ENCODE results near the gene DLG1. TPM values are rescaled to one million over a fixed set of nuclear protein-coding genes. Genes with fewer than 3 reads are reported as not detected.
A peak's percentile ranks its signal among the peaks of the same experiment; 100 is the strongest.

The DLG1 gene
- total RNA-seq, 4 donors from 2014 or later: 103 to 150 (median 122) TPM

DNA sequence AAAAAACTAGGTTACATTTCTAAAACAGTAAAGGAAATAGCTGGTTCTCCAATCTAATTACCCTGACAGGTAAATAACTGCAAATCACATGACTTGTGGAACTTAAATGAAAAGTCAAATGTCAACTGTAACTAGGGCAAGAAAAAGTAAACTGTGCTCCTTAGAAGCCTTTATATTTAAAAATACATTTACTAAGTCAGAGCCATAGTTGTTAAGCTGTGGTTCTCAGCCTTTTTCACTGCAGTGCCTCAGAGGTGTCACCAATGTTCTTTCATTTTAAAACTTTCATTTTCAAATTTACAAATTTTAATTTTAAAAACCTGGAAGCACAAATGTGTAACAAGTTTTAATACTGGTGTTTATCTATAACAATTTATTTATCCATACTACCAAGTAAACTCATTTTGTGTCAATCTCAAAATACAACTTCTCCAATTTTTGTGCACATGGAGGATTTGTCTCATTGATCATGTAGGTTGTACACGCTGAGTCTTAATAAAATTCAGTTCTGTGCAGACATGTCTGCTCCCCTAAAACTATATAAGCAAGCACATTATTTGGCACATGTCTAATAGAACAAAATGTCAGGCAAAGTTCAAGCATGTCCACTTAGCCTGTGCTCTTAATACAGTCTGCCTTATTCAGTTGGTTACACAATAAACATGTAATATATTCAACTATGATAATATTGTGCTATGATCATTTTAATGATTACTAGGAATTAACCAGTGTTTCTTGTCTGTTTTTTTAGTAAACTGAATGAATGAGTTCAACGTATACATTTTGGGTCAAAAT lies 70.4 kb downstream of the DLG1 start:
- Histone ChIP-seq H3K9me3 (no peaks in the 10 kb centered on the region), H3K27me3 (no peaks in the 10 kb centered on the region), H3K4me1 (peaks cover 0 to 22% (median 8%) of the 10 kb centered on the region in 3 donors), H3K4me3 (no peak overlapping the region), H3K36me3 (peaks cover 0 to 7% (median 0%) of the 10 kb centered on the region in 3 donors), H3K27ac (no peak overlapping the region)
- no peak for DNase-seq
- WGBS, 2 donors: 39 to 40% methylated on average over 2 of the region's 2 CpGs
- TF ChIP-seq POLR2A (IDR thresholded peaks at IDR 0.05): no peak
- TF ChIP-seq, protein P1, sequence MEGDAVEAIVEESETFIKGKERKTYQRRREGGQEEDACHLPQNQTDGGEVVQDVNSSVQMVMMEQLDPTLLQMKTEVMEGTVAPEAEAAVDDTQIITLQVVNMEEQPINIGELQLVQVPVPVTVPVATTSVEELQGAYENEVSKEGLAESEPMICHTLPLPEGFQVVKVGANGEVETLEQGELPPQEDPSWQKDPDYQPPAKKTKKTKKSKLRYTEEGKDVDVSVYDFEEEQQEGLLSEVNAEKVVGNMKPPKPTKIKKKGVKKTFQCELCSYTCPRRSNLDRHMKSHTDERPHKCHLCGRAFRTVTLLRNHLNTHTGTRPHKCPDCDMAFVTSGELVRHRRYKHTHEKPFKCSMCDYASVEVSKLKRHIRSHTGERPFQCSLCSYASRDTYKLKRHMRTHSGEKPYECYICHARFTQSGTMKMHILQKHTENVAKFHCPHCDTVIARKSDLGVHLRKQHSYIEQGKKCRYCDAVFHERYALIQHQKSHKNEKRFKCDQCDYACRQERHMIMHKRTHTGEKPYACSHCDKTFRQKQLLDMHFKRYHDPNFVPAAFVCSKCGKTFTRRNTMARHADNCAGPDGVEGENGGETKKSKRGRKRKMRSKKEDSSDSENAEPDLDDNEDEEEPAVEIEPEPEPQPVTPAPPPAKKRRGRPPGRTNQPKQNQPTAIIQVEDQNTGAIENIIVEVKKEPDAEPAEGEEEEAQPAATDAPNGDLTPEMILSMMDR (IDR thresholded peaks at IDR 0.05): no peak
- intact Hi-C loops (cut with DNase I): loop anchor here (10.0 kb wide), 1 partner anchor 277 kb away; no protein-coding TSS in a partner anchor

DNA sequence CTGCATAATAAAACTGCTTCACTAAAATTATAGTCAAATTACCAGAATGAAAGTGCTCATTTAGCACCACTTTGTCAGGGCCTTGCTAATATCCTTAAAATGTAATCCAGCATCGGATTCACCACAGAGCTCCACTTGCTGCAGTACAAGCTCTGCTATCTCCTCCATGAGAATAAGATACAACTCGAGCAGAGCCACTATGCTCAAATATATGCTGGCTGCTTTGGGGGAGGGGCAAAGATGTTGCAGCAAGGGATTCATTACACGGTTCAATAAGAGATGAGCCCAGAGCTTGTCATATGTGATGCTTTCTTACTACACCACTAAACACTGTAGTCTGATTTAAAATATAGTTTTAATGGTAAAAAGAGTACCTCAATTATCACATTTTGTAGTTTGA lies 72.2 kb downstream of the DLG1 start:
- WGBS, 2 donors: 59 to 68% methylated on average over 3 of the region's 3 CpGs
- Histone ChIP-seq H3K4me1 (peaks cover 0 to 40% (median 17%) of the 10 kb centered on the region in 3 donors), H3K27me3 (no peaks in the 10 kb centered on the region), H3K4me3 (no peak overlapping the region), H3K36me3 (peaks cover 0 to 4% (median 0%) of the 10 kb centered on the region in 3 donors), H3K9me3 (no peaks in the 10 kb centered on the region), H3K27ac (no peak overlapping the region)
- no peak for TF ChIP-seq POLR2A (IDR thresholded peaks at IDR 0.05)
- TF ChIP-seq, protein P1 (IDR thresholded peaks at IDR 0.05): no peak
- intact Hi-C loops (cut with DNase I): loop anchor here (10.0 kb wide), 1 partner anchor 279 kb away; no protein-coding TSS in a partner anchor
- no peak for DNase-seq

DNA sequence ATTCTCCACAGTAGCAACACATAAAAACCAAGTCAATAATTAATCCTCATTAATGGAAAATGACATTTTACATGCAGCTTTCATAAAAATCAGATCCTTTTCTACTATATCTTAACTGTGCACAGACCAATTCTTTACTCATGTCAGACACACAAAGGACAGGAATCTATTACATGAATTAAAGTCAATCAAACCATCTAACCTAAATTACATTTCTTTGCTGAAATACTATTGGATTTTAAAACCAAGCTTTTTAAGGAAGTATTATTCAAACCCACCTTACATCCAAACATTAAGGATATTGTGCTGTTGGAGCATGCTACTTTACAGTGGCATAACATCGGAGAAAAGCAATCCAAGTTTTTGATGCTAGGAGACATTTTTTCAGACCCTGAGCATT lies 72.8 kb downstream of the DLG1 start:
- TF ChIP-seq, protein P1 (IDR thresholded peaks at IDR 0.05): no peak
- no peak for TF ChIP-seq POLR2A (IDR thresholded peaks at IDR 0.05)
- Histone ChIP-seq H3K4me1 (peaks cover 0 to 46% (median 18%) of the 10 kb centered on the region in 3 donors), H3K27ac (no peak overlapping the region), H3K27me3 (no peaks in the 10 kb centered on the region), H3K36me3 (no peaks in the 10 kb centered on the region), H3K9me3 (no peaks in the 10 kb centered on the region), H3K4me3 (no peak overlapping the region)
- WGBS, 2 donors: 72 to 80% methylated on average over 1 of the region's 1 CpG
- no peak for DNase-seq
- intact Hi-C loops (cut with DNase I): loop anchor here (10.0 kb wide), 1 partner anchor 279 kb away; no protein-coding TSS in a partner anchor

DNA sequence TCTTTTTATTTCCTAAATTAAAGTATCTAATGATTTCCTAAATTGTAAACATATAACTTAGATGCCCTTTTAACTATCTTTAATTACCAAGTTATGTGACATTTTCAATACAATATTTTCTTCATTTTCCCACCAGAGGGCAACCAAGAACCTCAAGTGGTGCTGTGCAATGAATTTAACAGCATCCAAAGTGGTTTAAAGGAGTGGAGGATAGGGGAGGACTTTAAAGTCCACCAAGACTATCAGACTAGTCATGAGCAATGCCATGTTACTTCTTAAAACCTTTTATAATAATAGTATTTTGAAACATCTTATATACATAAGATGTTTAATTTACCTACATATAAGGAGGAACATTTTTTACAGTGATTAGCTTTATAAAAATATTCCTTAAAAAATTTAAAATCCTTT lies 74.4 kb downstream of the DLG1 start:
- Histone ChIP-seq H3K4me3 (no peak overlapping the region), H3K27ac (no peak overlapping the region), H3K36me3 (no peaks in the 10 kb centered on the region), H3K27me3 (no peaks in the 10 kb centered on the region), H3K4me1 (peaks cover 0 to 57% (median 18%) of the 10 kb centered on the region in 3 donors), H3K9me3 (no peaks in the 10 kb centered on the region)
- DNase-seq: no peak
- intact Hi-C loops (cut with DNase I): loop anchor here (10.0 kb wide), 1 partner anchor 281 kb away; no protein-coding TSS in a partner anchor
- no peak for TF ChIP-seq POLR2A (IDR thresholded peaks at IDR 0.05)
- TF ChIP-seq, protein P1 (IDR thresholded peaks at IDR 0.05): peak in 5 of 6 experiments; percentile 37 to 66 (median 45)

DNA sequence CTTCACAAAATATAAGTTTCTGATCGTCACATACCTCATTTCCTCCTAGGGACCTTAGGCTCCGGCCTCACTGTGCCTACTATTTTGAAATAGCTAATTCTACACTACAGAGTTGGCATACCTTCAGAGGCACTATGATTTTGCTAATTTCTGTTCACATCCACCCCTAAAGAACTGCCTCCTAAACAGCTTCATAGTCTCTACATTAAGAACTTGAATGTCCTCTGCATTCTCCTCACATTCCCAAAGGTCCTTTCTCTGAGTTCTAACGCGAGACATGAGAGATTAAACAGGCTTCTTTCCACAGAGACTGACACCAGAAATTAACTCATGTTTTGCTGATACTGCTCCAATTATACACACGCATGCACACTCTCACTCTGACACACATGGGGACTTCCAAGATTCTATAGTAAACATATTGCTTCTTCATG lies 75.5 kb downstream of the DLG1 start:
- H3K4me3 ChIP-seq: no peak overlapping the region
- WGBS, 2 donors: 47 to 53% methylated on average over 5 of the region's 5 CpGs
- H3K27ac ChIP-seq: no peak overlapping the region
- H3K36me3 ChIP-seq: no peaks in the 10 kb centered on the region
- TF ChIP-seq, protein P1 (IDR thresholded peaks at IDR 0.05): no peak
- TF ChIP-seq POLR2A (IDR thresholded peaks at IDR 0.05): no peak
- H3K9me3 ChIP-seq: no peaks in the 10 kb centered on the region
- peaks cover 0 to 46% (median 16%) of the 10 kb centered on the region in 3 donors for H3K4me1 ChIP-seq
- no peak for DNase-seq
- intact Hi-C loops (cut with DNase I): loop anchor here (10.0 kb wide), 1 partner anchor 282 kb away; no protein-coding TSS in a partner anchor
- H3K27me3 ChIP-seq: no peaks in the 10 kb centered on the region
